ENCODE measurements around the gene DENND1A.
"Not testable (repeated sequence)": the region's sequence is repeated elsewhere in the genome, so short reads cannot be mapped to it uniquely, and the experiment has no call there.

The DENND1A gene

DNA sequence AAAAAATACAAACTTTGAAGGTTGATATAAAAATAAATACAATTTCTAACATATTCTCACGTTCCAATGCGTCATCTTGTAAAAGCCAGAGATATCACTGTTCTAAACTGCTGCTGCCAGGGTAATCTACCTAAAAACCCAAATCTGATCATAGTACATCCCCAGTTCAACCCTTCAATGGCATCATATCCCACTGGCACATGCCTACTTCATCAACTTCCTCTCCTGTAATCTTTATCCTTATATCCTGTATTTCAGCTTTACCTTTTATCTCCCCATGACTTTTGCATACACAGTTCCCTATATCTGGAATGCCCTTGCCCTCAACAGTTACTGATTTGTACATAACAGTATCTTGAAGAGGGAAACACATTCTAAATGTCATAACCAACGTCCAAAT lies 7.5 kb downstream of the DENND1A start:
- DNase-seq = no peak

DNA sequence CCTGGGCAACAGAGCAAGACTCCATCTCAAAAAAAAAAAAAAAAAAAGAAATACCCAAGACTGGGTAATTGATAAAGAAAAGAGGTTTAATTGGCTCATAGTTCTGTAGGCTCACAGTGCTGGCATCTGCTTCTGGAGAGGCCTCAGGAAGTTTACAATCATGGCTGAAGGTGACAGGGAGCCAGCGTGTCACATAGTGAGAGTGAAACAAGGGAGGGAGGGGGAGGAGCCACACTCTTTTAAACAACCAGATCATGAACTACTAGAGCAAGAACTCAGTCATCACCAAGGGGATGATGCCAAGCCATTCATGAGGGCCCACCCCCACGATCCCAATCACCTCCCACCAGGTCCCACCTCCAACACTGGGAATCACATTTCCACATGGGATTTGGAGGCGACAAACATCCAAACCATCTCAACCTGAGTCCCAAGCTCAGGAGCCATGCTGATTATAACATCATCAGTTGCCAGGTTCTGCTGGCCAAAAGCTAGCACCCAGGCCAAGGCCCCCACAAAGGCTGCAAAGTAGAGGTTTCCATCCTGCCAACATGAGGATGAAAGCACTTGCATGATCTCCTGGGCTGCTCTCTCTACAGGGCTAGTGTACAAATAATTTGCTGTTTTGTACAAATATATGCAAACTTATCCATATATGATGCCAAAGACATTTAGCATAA lies 15.3 kb downstream of the DENND1A start:
- DNase-seq = no peak

DNA sequence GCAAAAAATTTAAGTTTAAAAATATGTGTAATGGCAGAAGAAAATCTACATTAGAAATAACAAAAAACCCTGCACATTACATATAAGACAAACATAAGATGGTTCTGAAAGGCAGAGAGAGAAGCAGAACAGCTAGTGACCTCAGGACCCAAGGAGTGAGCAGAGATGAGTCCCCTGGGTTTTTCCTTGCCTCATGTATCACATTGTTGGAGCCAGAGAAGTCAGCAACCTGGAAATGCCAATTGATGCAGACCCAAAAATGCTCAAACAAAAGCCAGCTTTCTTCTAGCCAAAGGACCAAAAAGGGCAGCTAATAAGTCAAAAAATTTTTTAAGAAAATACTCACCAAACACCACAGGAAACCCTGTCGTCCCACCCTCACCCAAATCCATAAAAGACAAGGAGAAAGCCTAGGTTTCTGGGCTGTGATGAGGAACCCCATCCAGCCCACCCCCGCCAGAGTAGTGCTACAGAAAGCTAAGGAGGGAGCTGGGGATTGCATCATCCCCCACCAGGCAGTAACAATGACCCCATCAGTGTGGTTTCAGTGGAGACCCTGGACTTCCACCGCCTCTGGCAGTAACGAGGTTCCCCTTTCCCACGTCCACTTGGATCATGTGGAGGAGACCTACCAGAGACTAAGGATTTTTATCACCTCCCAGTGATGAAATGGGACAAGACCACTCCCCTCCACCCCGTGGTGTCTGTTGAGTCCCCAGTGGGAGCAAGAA lies 17.6 kb downstream of the DENND1A start:
- DNase-seq = no peak

DNA sequence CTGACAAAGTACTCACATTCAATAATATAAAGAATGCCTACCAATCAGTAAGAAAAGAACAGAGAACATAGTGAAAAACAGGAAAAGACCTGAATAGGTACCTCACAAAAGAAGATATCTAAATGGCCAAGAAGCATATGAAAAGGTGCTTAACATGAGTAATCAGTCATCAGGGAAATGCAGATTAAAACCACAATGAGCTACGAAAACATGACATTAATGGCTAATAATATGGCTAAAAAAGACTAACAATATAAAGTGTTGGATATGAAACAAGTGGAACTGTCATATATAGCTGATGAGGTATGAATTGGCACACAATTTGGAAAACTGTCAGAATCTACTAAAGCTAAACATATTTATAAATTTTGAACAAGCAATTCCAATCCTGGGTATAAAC lies 18.9 kb downstream of the DENND1A start:
- no peak for DNase-seq

DNA sequence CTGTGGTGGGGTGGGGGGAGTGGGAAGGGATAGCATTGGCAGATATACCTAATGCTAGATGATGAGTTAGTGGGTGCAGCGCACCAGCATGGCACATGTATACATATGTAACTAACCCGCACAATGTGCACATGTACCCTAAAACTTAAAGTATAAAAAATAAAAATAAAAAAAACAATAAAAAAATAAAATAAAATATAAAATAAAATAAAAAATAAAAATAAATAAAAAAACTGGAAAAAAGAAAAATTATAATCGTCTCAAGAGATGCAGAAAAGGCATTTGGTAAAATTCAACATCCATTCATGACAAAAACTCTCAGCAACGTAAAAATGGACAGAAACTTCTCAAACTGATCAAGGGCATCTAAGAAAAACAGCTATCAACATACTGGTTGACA lies 20.7 kb downstream of the DENND1A start:
- DNase-seq = not testable (repeated sequence)

DNA sequence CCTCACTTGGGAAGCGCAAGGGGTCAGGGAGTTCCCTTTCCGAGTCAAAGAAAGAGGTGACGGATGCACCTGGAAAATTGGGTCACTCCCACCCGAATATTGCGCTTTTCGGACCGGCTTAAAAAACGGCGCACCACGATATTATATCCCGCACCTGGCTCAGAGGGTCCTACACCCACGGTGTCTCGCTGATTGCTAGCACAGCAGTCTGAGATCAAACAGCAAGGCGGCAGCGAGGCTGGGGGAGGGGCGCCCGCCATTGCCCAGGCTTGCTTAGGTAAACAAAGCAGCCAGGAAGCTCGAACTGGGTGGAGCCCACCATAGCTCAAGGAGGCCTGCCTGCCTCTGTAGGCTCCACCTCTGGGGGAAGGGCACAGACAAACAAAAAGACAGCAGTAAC lies 26.4 kb downstream of the DENND1A start:
- DNase-seq = not testable (repeated sequence)

DNA sequence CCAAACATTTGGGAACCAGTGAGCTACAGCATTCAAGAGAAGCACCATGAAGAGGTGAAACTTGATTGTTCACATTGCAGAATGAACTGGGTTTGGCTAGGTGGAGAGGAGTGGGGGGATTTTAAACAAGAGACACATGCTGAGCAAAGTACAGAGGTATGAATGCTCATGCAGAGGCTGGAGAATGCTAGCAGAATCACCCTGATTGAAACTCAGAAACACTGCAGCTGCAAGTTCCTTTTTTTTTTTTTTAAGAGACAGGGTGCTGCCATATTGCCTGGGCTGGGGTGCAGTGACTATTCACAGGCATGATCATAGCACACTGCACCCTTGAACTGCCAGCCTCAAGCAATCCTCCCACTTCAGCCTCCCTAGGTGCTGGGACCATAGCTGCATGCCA lies 35.1 kb downstream of the DENND1A start:
- DNase-seq = no peak

DNA sequence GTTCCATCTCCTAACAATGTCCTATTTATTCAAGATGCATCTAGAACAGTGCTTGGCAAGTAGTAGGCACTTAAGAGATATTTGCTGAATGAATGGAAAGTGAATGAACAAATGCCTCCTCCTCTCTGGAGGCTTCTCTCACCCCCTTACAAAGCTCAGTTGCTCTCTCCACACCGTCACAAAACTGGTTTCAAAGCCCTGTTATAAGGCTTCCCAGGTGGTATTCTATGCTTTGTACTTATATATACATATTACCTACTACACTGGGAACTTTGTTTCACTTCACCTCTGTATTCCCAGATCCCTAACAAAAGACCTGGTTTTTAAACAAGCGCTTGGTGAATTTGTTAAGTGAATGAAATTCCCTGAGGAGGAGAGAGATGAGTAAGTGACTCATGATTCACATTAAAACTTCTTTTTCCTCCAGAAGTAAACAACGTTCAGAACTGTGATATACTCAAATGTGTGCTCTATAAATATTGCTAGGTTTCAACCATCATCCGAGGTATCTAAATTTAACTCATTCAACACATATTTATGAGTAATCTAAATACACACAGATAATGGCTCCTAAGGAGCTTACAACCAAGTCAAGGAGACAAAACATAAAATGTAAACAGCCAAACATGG lies 36.0 kb downstream of the DENND1A start:
- no peak for DNase-seq

DNA sequence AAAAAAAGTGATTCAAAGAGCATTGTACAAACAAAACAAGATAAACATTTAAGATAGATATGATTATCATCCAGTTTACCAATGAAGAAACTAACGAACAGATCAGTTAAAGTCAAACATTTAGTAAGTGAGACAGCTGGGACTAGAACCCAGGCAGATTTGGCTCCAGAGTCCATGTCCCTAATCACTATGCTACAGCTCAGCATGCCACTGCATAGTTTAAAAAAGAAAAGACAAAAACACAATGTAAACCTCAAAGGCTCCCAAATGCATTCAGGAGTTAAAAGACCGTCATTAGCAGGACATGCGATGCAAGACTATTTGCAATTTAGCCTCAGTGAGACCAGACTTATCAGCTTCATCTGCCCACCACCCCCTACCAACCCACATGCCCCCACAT lies 36.8 kb downstream of the DENND1A start:
- DNase-seq = no peak

DNA sequence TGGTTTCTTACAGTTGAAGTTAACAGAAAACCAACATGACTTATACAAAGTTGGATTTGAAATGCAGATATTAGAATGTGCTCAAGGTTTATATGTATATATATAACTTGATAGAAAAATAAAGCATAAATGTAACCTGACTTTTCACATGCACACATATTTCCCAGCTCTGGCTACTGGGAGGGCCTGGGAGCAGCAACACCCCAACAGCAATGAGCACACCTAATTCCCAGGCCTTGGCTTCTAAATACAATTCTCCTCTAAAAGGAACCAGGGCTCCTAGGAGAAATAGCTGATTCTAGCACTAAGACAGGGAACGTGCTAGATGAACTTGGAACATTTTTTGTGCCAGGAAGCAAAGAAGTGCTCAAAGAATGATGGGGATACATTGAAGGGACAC lies 42.1 kb downstream of the DENND1A start:
- no peak for DNase-seq

DNA sequence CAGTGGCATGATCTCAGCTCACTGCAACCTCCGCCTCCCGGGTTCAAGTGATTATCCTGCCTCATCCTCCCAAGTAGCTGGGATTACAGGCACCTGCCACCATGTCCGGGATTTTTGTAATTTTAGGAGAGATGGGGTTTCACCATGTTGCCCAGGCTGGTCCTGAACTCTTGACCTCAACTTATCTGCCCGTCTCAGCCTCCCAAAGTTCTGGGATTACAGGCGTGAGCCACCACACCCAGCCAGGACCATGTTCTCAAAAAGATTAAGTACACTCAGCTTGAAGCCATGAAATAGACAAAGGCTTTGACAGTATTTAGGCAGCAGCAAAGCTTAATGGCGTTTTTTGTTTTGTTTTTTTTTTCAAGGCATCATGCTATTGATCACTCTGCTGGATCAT lies 44.1 kb downstream of the DENND1A start:
- DNase-seq = not testable (repeated sequence)

DNA sequence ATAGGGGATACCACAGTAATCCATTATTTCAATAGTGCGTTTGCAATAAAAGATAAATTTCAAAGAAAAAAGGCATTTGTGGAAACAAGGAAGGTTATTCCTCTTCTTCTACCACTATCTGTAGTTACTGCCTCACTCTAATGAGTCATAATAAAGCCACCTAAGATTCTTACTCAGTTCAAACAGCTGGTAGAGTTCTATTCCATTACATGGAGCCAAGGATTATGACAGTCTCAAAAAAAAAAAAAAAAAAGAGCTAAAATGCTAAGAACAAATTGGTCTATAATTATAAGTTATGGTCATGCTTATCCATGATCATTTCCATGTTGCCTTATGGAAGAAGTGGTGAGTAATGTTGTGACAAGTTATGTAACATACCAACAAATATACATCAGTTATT lies 46.3 kb downstream of the DENND1A start:
- no peak for DNase-seq

DNA sequence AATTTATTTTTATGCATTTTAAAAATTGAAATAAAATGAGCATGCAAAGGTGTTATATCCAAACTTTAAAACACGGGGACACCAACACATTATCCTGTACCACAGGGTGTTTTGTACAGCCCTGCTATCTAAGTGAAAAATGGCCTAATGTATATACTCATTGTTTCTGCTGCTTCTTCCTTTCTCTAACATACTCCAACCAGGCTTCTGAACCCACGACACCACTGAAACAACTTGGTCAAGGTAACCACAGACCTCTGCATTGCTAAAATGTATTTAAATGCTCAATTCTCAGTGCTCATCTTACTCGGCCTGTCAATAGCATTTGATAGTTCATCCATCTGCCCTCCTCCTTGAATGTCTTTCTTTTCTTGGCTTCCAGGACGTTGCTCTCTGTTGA lies 48.3 kb downstream of the DENND1A start:
- DNase-seq = no peak

DNA sequence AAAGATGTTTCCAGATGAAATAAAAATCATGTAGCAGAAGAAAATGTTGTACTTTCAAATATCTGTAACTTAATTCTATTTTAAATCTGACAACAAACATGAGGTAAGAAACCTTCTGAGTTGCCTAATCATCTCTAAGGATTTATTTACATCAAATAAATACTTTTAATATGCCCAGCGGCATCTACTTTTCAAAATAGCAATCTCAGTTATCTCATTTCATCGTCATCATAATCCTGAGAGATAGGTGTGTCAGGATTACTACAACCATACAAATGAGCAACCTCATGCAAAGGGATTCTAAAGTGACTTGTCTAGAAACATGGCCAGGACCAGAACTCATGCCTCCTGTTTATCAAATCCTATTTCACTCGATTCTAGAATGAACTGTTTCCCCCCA lies 49.5 kb downstream of the DENND1A start:
- no peak for DNase-seq

DNA sequence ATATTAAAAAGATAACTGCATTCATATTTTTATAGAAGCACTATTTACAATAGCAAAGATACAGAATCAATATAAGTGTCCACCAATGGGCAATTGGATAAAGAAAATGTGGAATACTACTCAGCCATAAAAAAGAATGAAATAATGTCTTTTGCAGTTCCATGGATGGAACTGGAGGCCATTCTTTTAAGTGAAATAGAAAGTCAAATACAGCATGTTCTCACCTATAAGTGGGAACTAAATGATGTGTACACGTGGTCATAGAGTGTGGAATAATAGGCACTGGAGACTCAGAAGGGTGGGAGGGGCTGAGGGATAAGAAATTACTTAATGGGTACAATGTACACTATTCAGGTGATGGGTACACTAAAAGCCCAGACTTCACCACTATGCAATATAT lies 53.2 kb downstream of the DENND1A start:
- DNase-seq = no peak

DNA sequence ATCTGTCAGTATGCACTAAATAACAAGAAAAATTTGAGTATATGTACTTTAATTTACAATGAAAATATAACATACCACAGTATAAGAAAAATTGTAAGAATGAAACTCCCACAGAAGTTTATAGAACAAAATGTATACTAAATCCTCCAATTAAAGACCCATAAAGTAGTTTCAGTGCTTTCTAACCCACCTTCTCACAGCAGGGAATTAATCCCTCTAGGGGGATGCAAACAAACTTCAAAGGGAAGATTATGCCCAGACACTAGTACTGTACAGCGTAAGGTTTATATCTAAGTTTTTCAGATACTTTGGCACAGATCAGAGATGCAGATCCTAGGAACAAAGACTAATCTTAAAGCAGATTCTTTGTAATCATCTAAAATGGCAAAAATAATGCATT lies 57.2 kb downstream of the DENND1A start:
- no peak for DNase-seq

DNA sequence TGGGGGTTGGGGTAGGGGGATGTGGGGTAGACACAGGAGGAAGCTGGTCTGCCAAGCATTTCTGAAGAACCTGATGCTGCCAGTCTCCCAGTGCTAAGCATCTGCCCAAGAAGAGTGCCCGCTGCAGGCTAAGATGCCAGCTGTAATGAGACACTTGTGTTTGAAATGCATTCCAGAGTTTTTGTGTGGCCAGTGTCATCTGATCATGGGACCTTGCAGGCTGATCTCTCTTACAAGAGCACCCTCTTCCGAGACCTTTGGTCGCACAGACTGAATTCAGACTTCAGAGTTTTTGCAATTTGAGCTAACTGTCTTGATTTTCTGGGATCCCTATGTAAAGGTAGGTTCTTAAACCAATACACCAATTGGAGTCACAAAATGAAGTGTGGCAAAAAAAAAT lies 58.1 kb downstream of the DENND1A start:
- no peak for DNase-seq

DNA sequence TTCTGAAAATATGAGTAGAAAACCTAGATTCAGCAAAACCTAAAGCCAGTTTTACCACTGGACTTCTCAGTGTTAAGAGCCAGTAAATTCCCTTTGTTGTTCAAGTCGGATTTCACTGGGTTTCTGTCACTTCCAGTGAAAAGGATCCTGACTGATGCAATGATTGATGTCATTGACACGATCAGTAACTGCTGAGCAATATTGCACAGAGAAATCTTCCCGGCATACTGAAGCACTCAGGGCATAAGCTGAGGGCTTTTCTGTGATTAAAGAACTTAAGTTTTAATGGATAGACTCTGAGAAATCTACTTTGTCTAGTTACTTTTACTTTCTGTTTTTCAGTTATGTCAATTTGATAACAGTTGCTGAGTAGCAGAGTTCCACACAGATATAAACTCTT lies 61.9 kb downstream of the DENND1A start:
- DNase-seq = no peak

DNA sequence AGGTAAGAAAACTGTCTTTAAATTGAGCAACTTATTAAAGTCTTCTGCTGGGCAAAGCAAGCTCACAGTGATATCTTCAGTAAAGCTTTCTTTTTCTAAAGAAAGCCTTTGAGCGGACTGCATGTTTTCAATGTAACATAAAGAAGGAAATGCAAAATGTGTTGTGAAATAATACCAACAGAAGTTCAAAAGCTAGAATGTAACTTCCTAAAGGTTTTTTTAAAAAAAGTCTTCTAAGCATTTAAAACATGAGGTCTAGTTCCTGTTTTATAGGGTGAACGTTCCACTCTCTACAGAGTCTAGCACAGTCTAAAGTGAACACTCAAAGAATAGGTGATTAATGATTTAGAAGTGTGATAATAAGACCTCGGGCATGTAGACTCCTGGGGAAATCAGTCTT lies 62.9 kb downstream of the DENND1A start:
- no peak for DNase-seq

DNA sequence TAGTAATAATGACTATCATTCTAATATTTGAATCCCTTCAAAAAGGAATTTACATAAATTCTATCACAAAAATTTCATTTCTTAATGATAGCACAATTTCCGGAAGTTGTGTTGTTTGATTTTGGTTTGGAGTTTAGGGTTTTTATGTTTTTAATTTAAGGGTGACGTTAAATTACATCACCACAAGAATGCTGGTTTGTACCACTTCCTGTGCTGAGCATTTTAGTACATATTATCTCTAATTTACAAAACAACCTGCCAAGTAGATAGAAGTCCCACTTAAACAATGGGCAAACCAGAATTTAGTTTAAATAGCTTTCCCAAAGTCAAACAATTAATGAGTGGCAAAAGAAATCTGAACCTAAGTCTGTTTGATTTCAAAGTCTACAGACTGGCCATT lies 63.4 kb downstream of the DENND1A start:
- DNase-seq = no peak

DNA sequence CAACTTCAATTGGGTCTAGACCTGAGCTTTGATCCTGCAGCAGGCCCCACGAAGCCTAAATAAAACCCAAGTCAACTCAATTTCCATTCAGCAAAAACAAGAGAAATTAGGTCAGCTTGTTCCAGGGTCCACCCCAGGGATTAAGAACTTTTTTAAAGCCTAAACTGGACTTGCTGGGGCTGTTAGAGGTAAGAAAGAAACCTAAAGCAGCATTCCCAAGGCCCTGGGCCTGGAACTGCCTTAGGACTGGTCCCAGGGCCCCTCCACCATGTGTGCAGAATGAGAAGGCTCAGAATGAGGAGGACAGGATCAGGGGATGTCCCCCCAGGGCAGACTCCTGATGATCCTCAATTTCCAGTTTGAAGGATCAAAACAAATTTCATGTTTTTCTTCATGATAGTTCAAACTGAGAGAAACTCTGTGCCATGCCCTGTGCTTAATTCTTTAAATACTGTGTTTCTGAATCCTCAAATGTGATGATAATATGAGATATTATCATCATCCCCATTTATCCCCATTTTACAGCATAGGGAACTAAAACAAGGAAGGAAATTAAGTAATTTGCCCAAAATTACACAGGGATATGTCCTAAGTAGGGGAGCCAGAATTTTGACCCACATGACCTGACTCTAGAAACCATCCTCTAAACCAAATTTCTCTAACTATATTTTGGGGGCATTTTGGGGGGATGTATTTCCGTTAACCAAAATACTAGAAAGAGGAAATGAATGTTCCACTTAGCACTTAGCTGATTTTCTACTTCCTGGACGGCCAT lies 64.5 kb downstream of the DENND1A start:
- DNase-seq = no peak

DNA sequence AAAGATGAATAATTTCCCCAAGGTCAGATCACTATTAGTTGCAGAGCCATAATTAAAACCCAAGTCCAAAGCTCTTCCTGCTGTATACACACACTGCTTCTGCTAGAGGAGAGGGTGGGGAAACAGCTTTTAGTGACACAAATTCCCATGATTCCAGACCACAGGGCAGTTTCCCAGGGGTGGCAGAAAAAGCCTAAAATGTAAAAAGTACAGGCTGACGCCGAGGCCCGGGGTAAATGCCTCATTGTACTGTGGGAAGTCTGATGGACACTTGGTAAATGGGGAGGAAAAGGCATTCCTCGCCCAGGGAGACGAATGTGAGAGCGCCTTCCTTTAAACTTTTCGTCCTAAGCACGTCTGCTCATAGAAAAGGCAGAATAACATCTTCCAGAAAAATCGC lies 65.7 kb downstream of the DENND1A start:
- DNase-seq = no peak

DNA sequence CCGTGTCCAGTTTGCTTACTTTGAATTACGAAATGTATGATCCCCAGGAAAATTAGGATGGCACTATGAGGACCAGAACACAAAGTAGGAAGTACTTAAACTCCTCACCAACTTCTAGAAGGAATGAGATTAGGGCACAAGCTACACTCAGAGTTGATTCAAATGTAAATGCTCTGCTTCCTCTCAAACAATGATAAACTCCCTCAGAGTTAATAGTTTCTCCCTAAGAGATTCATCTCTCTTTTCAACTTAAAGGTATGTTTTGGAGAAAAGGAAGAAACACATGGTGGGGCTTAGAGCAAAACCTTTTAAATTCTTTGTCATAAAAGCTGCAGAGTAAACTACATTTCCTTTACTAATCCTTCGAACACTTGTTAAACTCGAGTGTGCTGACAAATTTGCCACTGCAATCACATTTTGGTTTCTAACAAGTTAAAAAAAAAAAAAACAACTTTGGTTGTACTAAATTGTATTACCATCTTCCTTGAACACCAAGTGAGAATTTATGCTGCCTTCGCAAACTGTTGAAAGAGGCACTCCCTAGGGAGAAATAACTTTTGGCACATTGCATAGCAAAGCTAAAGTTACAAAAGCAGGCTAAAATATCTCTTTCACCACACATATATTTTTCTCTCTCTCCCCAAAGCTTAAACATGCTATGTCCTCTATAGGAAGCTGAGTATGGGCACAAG lies 66.6 kb downstream of the DENND1A start:
- DNase-seq = no peak
